Osteoblast (primary cell): Measurements from ENCODE around the gene FHIT. TPM values are rescaled to one million over a fixed set of nuclear protein-coding genes. Genes with fewer than 3 reads are reported as not detected.

Source experiments
- DNase-seq: peaks from one replicate; pipeline ENCODE4 v3.0.0; 2011; ENCODE audit warnings: low spot score, mixed read lengths; ENCODE audit not compliant: insufficient read length; ENCODE audit errors: missing footprints
- H2AFZ ChIP-seq: 2 replicates; pipeline ENCODE4 v1.6.0; 2011; ENCODE audit warnings: mild to moderate bottlenecking, low read length
- H3K27ac ChIP-seq: 2 replicates; pipeline ENCODE4 v1.5.1; 2011; ENCODE audit warnings: mild to moderate bottlenecking, low read depth, low read length, moderate library complexity
- H3K27me3 ChIP-seq: 2 replicates; pipeline ENCODE4 v1.6.0; 2012; ENCODE audit warnings: mild to moderate bottlenecking, control low read depth, inconsistent platforms, low read length, moderate library complexity; ENCODE audit not compliant: insufficient read depth
- H3K36me3 ChIP-seq: 2 replicates; pipeline ENCODE4 v1.5.1; 2011; ENCODE audit warnings: mild to moderate bottlenecking, low read length, control low read depth, moderate library complexity; ENCODE audit not compliant: insufficient read depth
- H3K4me1 ChIP-seq: 2 replicates; pipeline ENCODE4 v1.5.1; 2011; ENCODE audit warnings: mild to moderate bottlenecking, low read length, control low read depth, moderate library complexity; ENCODE audit not compliant: insufficient read depth
- H3K4me2 ChIP-seq: 2 replicates; pipeline ENCODE4 v1.6.0; 2011; ENCODE audit warnings: mild to moderate bottlenecking, low read length; ENCODE audit not compliant: insufficient read depth
- H3K4me3 ChIP-seq: fragments of 200-600 bp; sonication (generic); 3 replicates; pipeline ENCODE4 v1.5.1; 2012; ENCODE audit warnings: mild to moderate bottlenecking, low read length, inconsistent platforms; ENCODE audit not compliant: insufficient read depth
- H3K79me2 ChIP-seq: 2 replicates; pipeline ENCODE4 v1.6.0; 2012; ENCODE audit warnings: mild to moderate bottlenecking, low read length, control low read depth, inconsistent platforms; ENCODE audit not compliant: insufficient read depth
- H3K9me3 ChIP-seq: 2 replicates; pipeline ENCODE4 v1.5.1; 2011; ENCODE audit warnings: low read depth, low read length, control low read depth
- H4K20me1 ChIP-seq: 2 replicates; pipeline ENCODE4 v1.6.0; 2012; ENCODE audit warnings: mild to moderate bottlenecking, low read length, control low read depth; ENCODE audit not compliant: insufficient read depth
- CTCF ChIP-seq: IDR thresholded peaks from 2 replicates; pipeline ENCODE4 v1.5.1; 2011; ENCODE audit warnings: mild to moderate bottlenecking, low read depth, low read length, moderate library complexity; ENCODE audit errors: extremely low read depth
- total RNA-seq: library from RNA; depleted of rRNA; stranded (reverse); fragments of >200 nt; gene quantifications from 2 replicates; pipeline ENCODE4 v1.2.3, GENCODE V29; 2012

FHIT gene
- total RNA-seq, 1 donor = 3.3 TPM

- Histone ChIP-seq H3K27ac (no peak overlapping the region), H3K4me2 (no peak overlapping the region), H3K9me3 (no peaks in the 10 kb centered on the region), H3K4me3 (no peak overlapping the region), H3K79me2 (no peaks in the 10 kb centered on the region), H3K27me3 (no peaks in the 10 kb centered on the region), H2AFZ (no peak overlapping the region), H3K4me1 (no peaks in the 10 kb centered on the region), H3K36me3 (no peaks in the 10 kb centered on the region), H4K20me1 (no peaks in the 10 kb centered on the region)
- DNase-seq = no peak
- no peak for TF ChIP-seq CTCF
These were observed 581.6 kb downstream of the FHIT start for GRCh38 chr3:60669636-60670035.

- Histone ChIP-seq H4K20me1 (no peaks in the 10 kb centered on the region), H2AFZ (no peak overlapping the region), H3K4me2 (no peak overlapping the region), H3K27me3 (no peaks in the 10 kb centered on the region), H3K27ac (no peak overlapping the region), H3K9me3 (no peaks in the 10 kb centered on the region), H3K4me1 (no peaks in the 10 kb centered on the region), H3K79me2 (no peaks in the 10 kb centered on the region), H3K36me3 (no peaks in the 10 kb centered on the region), H3K4me3 (no peak overlapping the region)
- no peak for TF ChIP-seq CTCF
- DNase-seq = no peak
These were observed 591.2 kb downstream of the FHIT start for GRCh38 chr3:60660026-60660425.

GRCh38 chr3:60659098-60659497 is 592.2 kb downstream of the FHIT start:
- H2AFZ ChIP-seq = no peak overlapping the region
- H3K9me3 ChIP-seq = no peaks in the 10 kb centered on the region
- H3K4me2 ChIP-seq = no peak overlapping the region
- H3K27ac ChIP-seq = no peak overlapping the region
- no peaks in the 10 kb centered on the region for H3K79me2 ChIP-seq
- H3K4me1 ChIP-seq = no peaks in the 10 kb centered on the region
- H3K4me3 ChIP-seq = no peak overlapping the region
- no peaks in the 10 kb centered on the region for H3K27me3 ChIP-seq
- H4K20me1 ChIP-seq = no peaks in the 10 kb centered on the region
- H3K36me3 ChIP-seq = no peaks in the 10 kb centered on the region
- TF ChIP-seq CTCF = no peak
- no peak for DNase-seq

- DNase-seq = no peak
- no peaks in the 10 kb centered on the region for H3K36me3 ChIP-seq
- no peak overlapping the region for H3K4me3 ChIP-seq
- no peak overlapping the region for H3K4me2 ChIP-seq
- no peaks in the 10 kb centered on the region for H3K79me2 ChIP-seq
- H4K20me1 ChIP-seq = no peaks in the 10 kb centered on the region
- no peaks in the 10 kb centered on the region for H3K27me3 ChIP-seq
- H3K27ac ChIP-seq = no peak overlapping the region
- H3K9me3 ChIP-seq = no peaks in the 10 kb centered on the region
- no peaks in the 10 kb centered on the region for H3K4me1 ChIP-seq
- no peak for TF ChIP-seq CTCF
- no peak overlapping the region for H2AFZ ChIP-seq
These were observed 593.3 kb downstream of the FHIT start for GRCh38 chr3:60657972-60658371.
